Inferior parietal cortex (tissue), 1 donor: ENCODE measurements around the gene URM1.

ENCODE experiments used
- DNase-seq: peaks from one replicate; pipeline ENCODE4 v3.0.0-alpha.2; 2016; ENCODE audit errors: extremely low spot score

The URM1 gene

GRCh38 chr9:128349125-128349524, 22.0 kb upstream of the URM1 start:
- DNase-seq, result no peak

- no peak for DNase-seq
These were observed 21.4 kb upstream of the URM1 start for GRCh38 chr9:128349772-128350171.

- DNase-seq, result no peak
These were observed 15.7 kb upstream of the URM1 start for GRCh38 chr9:128355451-128355850.

GRCh38 chr9:128358090-128358489, 13.1 kb upstream of the URM1 start:
- no peak for DNase-seq

- DNase-seq, result no peak
These were observed 12.3 kb upstream of the URM1 start for GRCh38 chr9:128358861-128359260.

GRCh38 chr9:128360826-128361225, 10.3 kb upstream of the URM1 start:
- no peak for DNase-seq

GRCh38 chr9:128361296-128361985, 9.7 kb upstream of the URM1 start:
- no peak for DNase-seq

GRCh38 chr9:128361986-128362646, 9.1 kb upstream of the URM1 start:
- peak; percentile 95 for DNase-seq

- DNase-seq, result no peak
These were observed 8.4 kb upstream of the URM1 start for GRCh38 chr9:128362774-128363173.

- DNase-seq, result no peak
These were observed 5.6 kb upstream of the URM1 start for GRCh38 chr9:128365525-128365924.

GRCh38 chr9:128369024-128369706, 2.0 kb upstream of the URM1 start:
- DNase-seq, result no peak

GRCh38 chr9:128370367-128370751, 815 bp upstream of the URM1 start:
- DNase-seq, result no peak

GRCh38 chr9:128371630-128372117, 500 bp downstream of the URM1 start:
- no peak for DNase-seq

- peak; percentile 75 for DNase-seq
These were observed 1.0 kb downstream of the URM1 start for GRCh38 chr9:128372188-128372641.

GRCh38 chr9:128372784-128373183, 1.6 kb downstream of the URM1 start:
- DNase-seq, result no peak

GRCh38 chr9:128374221-128374675, 3.1 kb downstream of the URM1 start:
- DNase-seq, result peak; percentile 78

GRCh38 chr9:128375865-128376264, 4.7 kb downstream of the URM1 start:
- DNase-seq, result no peak

GRCh38 chr9:128382261-128382660, 11.1 kb downstream of the URM1 start:
- DNase-seq, result no peak

- no peak for DNase-seq
These were observed 12.0 kb downstream of the URM1 start for GRCh38 chr9:128383007-128383753.

GRCh38 chr9:128383791-128384190, 12.6 kb downstream of the URM1 start:
- DNase-seq, result no peak

GRCh38 chr9:128384801-128385495, 13.8 kb downstream of the URM1 start:
- no peak for DNase-seq
